ENCODE data around the gene PRR36. TPM values are rescaled to one million over a fixed set of nuclear protein-coding genes. Genes with fewer than 3 reads are reported as not detected.

The PRR36 gene
- total RNA-seq, 2 experiments from 2014 or later = 0.25 to 0.30 TPM

GRCh38 chr19:7910321-7911161, 36.4 kb upstream of the PRR36 start:
- Histone ChIP-seq H3K27me3 (ENCODE audit: control insufficient read depth in 1 of 2, insufficient read depth in 2 of 2, low read length in 2 of 2) (peaks cover 4% of the 10 kb centered on the region in 2 experiments), H3K4me3 (ENCODE audit: low read length) (no peak overlapping the region), H3K27ac (ENCODE audit: low read depth in 1 of 2, low read length in 2 of 2) (no peak overlapping the region), H3K36me3 (ENCODE audit: insufficient read depth, low read length) (peaks cover 62% of the 10 kb centered on the region), H3K9me3 (ENCODE audit: control insufficient read depth in 1 of 2, insufficient read depth in 1 of 2, low read length in 2 of 2) (no peaks in the 10 kb centered on the region), H3K4me1 (ENCODE audit: insufficient read depth, low read length) (peaks cover 32% of the 10 kb centered on the region)
- ChIA-PET CTCF (no interaction called here), POLR2A (no interaction called here)
- intact Hi-C loops (cut with DNase I, micrococcal nuclease) = no loop called here
- peaks cover 9% of the 10 kb centered on the region for H3K4me1 Mint-ChIP-seq (ENCODE audit: low read depth)
- H3K27ac Mint-ChIP-seq = no peak overlapping the region
- peaks cover 9% of the 10 kb centered on the region for H3K27me3 Mint-ChIP-seq
- H3K4me3 Mint-ChIP-seq = no peak overlapping the region
- DNase-seq (peak in 1 of 14 experiments; percentile 43), ATAC-seq (ENCODE audit: poor library complexity) (no peak)
- H3K36me3 Mint-ChIP-seq (ENCODE audit: low read depth) = peaks cover 34% of the 10 kb centered on the region
- no peaks in the 10 kb centered on the region for H3K9me3 Mint-ChIP-seq
- TF ChIP-seq CTCF (IDR thresholded peaks at IDR 0.05) = no peak

GRCh38 chr19:7909471-7910067, 35.4 kb upstream of the PRR36 start:
- no peaks in the 10 kb centered on the region for H3K9me3 ChIP-seq (ENCODE audit: control insufficient read depth in 1 of 2, insufficient read depth in 1 of 2, low read length in 2 of 2)
- H3K4me3 ChIP-seq (ENCODE audit: low read length) = no peak overlapping the region
- peaks cover 40% of the 10 kb centered on the region for H3K4me1 ChIP-seq (ENCODE audit: insufficient read depth, low read length)
- no peak overlapping the region for H3K27ac ChIP-seq (ENCODE audit: low read depth in 1 of 2, low read length in 2 of 2)
- Mint-ChIP-seq H3K9me3 (no peaks in the 10 kb centered on the region), H3K36me3 (ENCODE audit: low read depth) (peaks cover 42% of the 10 kb centered on the region), H3K27me3 (no peaks in the 10 kb centered on the region), H3K27ac (no peak overlapping the region), H3K4me3 (no peak overlapping the region), H3K4me1 (ENCODE audit: low read depth) (peaks cover 15% of the 10 kb centered on the region)
- peaks cover 62% of the 10 kb centered on the region for H3K36me3 ChIP-seq (ENCODE audit: insufficient read depth, low read length)
- peak in 1 of 14 experiments; percentile 19 for DNase-seq
- no peaks in the 10 kb centered on the region for H3K27me3 ChIP-seq (ENCODE audit: control insufficient read depth in 1 of 2, insufficient read depth in 2 of 2, low read length in 2 of 2)
- ChIA-PET CTCF (no interaction called here), POLR2A (no interaction called here)
- intact Hi-C loops (cut with DNase I, micrococcal nuclease) = loop anchor here in 1 of 2 experiments (10.0 kb wide), 1 partner anchor 375 kb away; the partner anchor contains the start of gene PNPLA6
- ATAC-seq (ENCODE audit: poor library complexity) = no peak
- no peak for TF ChIP-seq CTCF (IDR thresholded peaks at IDR 0.05)

GRCh38 chr19:7908742-7909461, 34.7 kb upstream of the PRR36 start:
- CTCF ChIA-PET = no interaction called here
- H3K27ac Mint-ChIP-seq = no peak overlapping the region
- H3K27me3 ChIP-seq (ENCODE audit: control insufficient read depth in 1 of 2, insufficient read depth in 2 of 2, low read length in 2 of 2) = no peaks in the 10 kb centered on the region
- H3K9me3 ChIP-seq (ENCODE audit: control insufficient read depth in 1 of 2, insufficient read depth in 1 of 2, low read length in 2 of 2) = no peaks in the 10 kb centered on the region
- peaks cover 62% of the 10 kb centered on the region for H3K36me3 ChIP-seq (ENCODE audit: insufficient read depth, low read length)
- no peak overlapping the region for H3K4me3 Mint-ChIP-seq
- H3K27ac ChIP-seq (ENCODE audit: low read depth in 1 of 2, low read length in 2 of 2) = no peak overlapping the region
- no peak overlapping the region for H3K4me3 ChIP-seq (ENCODE audit: low read length)
- H3K36me3 Mint-ChIP-seq (ENCODE audit: low read depth) = peaks cover 46% of the 10 kb centered on the region
- TF ChIP-seq CTCF (IDR thresholded peaks at IDR 0.05) = no peak
- ATAC-seq (ENCODE audit: poor library complexity) (no peak), DNase-seq (no peak)
- no peaks in the 10 kb centered on the region for H3K27me3 Mint-ChIP-seq
- peaks cover 45% of the 10 kb centered on the region for H3K4me1 ChIP-seq (ENCODE audit: insufficient read depth, low read length)
- no peaks in the 10 kb centered on the region for H3K9me3 Mint-ChIP-seq
- H3K4me1 Mint-ChIP-seq (ENCODE audit: low read depth) = peaks cover 19% of the 10 kb centered on the region
- intact Hi-C loops (cut with DNase I, micrococcal nuclease) = loop anchor here in 1 of 2 experiments (10.0 kb wide), 1 partner anchor 374 kb away; the partner anchor contains the start of gene PNPLA6
- POLR2A ChIA-PET = interaction anchor here (1.0 to 1.6 kb wide), 2 partner anchors 11 to 40 kb away, joined by 3 to 6 read pairs; partner anchors contain the start of gene SNAPC2

Data from CD4-positive, alpha-beta T cell (primary cell).